Glomerular visceral epithelial cell (primary cell): ENCODE measurements around the gene RNF138.
"Not testable (repeated sequence)": the region's sequence is repeated elsewhere in the genome, so short reads cannot be mapped to it uniquely, and the experiment has no call there.

Experiments
- DNase-seq: peaks from one replicate; pipeline ENCODE4 v3.0.0-alpha.2; 2016; ENCODE audit errors: extremely low spot score

The RNF138 gene

GRCh38 chr18:32095192-32095899, 3.7 kb downstream of the RNF138 start:
- DNase-seq = no peak

GRCh38 chr18:32095900-32096229, 4.2 kb downstream of the RNF138 start:
- DNase-seq = no peak

GRCh38 chr18:32096946-32097345, 5.3 kb downstream of the RNF138 start:
- no peak for DNase-seq

GRCh38 chr18:32104516-32104915, 12.8 kb downstream of the RNF138 start:
- DNase-seq = no peak

- DNase-seq = no peak
Observed at GRCh38 chr18:32110005-32110404, 18.3 kb downstream of the RNF138 start.

- DNase-seq = no peak
Observed at GRCh38 chr18:32111706-32112105, 20.0 kb downstream of the RNF138 start.

- no peak for DNase-seq
Observed at GRCh38 chr18:32112826-32113225, 21.2 kb downstream of the RNF138 start.

- no peak for DNase-seq
Observed at GRCh38 chr18:32114293-32114942, 22.7 kb downstream of the RNF138 start.

GRCh38 chr18:32122039-32122438, 30.4 kb downstream of the RNF138 start:
- no peak for DNase-seq

- DNase-seq = no peak
Observed at GRCh38 chr18:32126538-32126937, 34.9 kb downstream of the RNF138 start.

GRCh38 chr18:32135625-32136024, 44.0 kb downstream of the RNF138 start:
- no peak for DNase-seq

- no peak for DNase-seq
Observed at GRCh38 chr18:32138332-32138982, 46.8 kb downstream of the RNF138 start.

GRCh38 chr18:32139835-32140283, 48.2 kb downstream of the RNF138 start:
- no peak for DNase-seq

- DNase-seq = no peak
Observed at GRCh38 chr18:32148185-32148870, 56.7 kb downstream of the RNF138 start.

GRCh38 chr18:32152705-32153448, 61.2 kb downstream of the RNF138 start:
- no peak for DNase-seq

GRCh38 chr18:32156855-32157254, 65.2 kb downstream of the RNF138 start:
- no peak for DNase-seq

- DNase-seq = no peak
Observed at GRCh38 chr18:32157580-32157979, 65.9 kb downstream of the RNF138 start.

- peak; percentile 81 for DNase-seq
Observed at GRCh38 chr18:32158108-32158624, 66.5 kb downstream of the RNF138 start.

- not testable (repeated sequence) for DNase-seq
Observed at GRCh38 chr18:32158631-32159030, 67.0 kb downstream of the RNF138 start.

GRCh38 chr18:32160547-32160946, 68.9 kb downstream of the RNF138 start:
- DNase-seq = no peak

- DNase-seq = no peak
Observed at GRCh38 chr18:32167980-32168730, 76.5 kb downstream of the RNF138 start.
